HG03521 (cell line): ENCODE data around the gene CAPN12.
A peak's percentile ranks its signal among the peaks of the same experiment; 100 is the strongest.
"Not testable (repeated sequence)": the region's sequence is repeated elsewhere in the genome, so short reads cannot be mapped to it uniquely, and the experiment has no call there.

Source experiments
- ATAC-seq: cut with Tn5 transposase; IDR thresholded peaks from one replicate; pipeline ENCODE4 v1.9.1; 2021; ENCODE audit warnings: mild to moderate bottlenecking, moderate library complexity; ENCODE audit not compliant: unreplicated experiment

The CAPN12 gene

GRCh38 chr19:38770949-38771275, 26.6 kb upstream of the CAPN12 start:
- not testable (repeated sequence) for ATAC-seq

- not testable (repeated sequence) for ATAC-seq
These were observed 26.1 kb upstream of the CAPN12 start for GRCh38 chr19:38770228-38770948.

GRCh38 chr19:38769635-38770211, 25.4 kb upstream of the CAPN12 start:
- ATAC-seq: peak; percentile 54

GRCh38 chr19:38766276-38767047, 22.2 kb upstream of the CAPN12 start:
- ATAC-seq: no peak

- ATAC-seq: no peak
These were observed 20.9 kb upstream of the CAPN12 start for GRCh38 chr19:38765214-38765613.

GRCh38 chr19:38763795-38764220, 19.5 kb upstream of the CAPN12 start:
- no peak for ATAC-seq

- ATAC-seq: not testable (repeated sequence)
These were observed 17.7 kb upstream of the CAPN12 start for GRCh38 chr19:38761884-38762389.

GRCh38 chr19:38760805-38761517, 16.7 kb upstream of the CAPN12 start:
- ATAC-seq: not testable (repeated sequence)

- no peak for ATAC-seq
These were observed 15.3 kb upstream of the CAPN12 start for GRCh38 chr19:38759590-38760003.

GRCh38 chr19:38754196-38754595, 9.9 kb upstream of the CAPN12 start:
- ATAC-seq: not testable (repeated sequence)

GRCh38 chr19:38753783-38754182, 9.5 kb upstream of the CAPN12 start:
- ATAC-seq: not testable (repeated sequence)

- ATAC-seq: no peak
These were observed 1.0 kb upstream of the CAPN12 start for GRCh38 chr19:38745316-38745715.

- ATAC-seq: no peak
These were observed 600 bp upstream of the CAPN12 start for GRCh38 chr19:38744874-38745273.

GRCh38 chr19:38743394-38744297, 628 bp downstream of the CAPN12 start:
- no peak for ATAC-seq

GRCh38 chr19:38742906-38743305, 1.4 kb downstream of the CAPN12 start:
- no peak for ATAC-seq

- ATAC-seq: no peak
These were observed 2.0 kb downstream of the CAPN12 start for GRCh38 chr19:38742296-38742695.

GRCh38 chr19:38741670-38742069, 2.6 kb downstream of the CAPN12 start:
- no peak for ATAC-seq

- ATAC-seq: no peak
These were observed 3.3 kb downstream of the CAPN12 start for GRCh38 chr19:38740932-38741331.

- ATAC-seq: no peak
These were observed 4.0 kb downstream of the CAPN12 start for GRCh38 chr19:38740257-38740592.
